Measurements from ENCODE around the gene GAL3ST3.
"Not testable (repeated sequence)": the region's sequence is repeated elsewhere in the genome, so short reads cannot be mapped to it uniquely, and the experiment has no call there.

The GAL3ST3 gene

GRCh38 chr11:66048547-66049323 is at the start of gene GAL3ST3:
Gene GAL3ST3, minus strand, starts transcription at chr11:66049161. Its CDS starts 3,746 bp downstream, at chr11:66045415.
- no peak for DNase-seq

- not testable (repeated sequence) for DNase-seq
Observed at GRCh38 chr11:66092125-66092524, 43.2 kb upstream of the GAL3ST3 start.

- no peak for DNase-seq
Observed at GRCh38 chr11:66090288-66090687, 41.3 kb upstream of the GAL3ST3 start.

- no peak for DNase-seq
Observed at GRCh38 chr11:66089067-66089466, 40.1 kb upstream of the GAL3ST3 start.

- no peak for DNase-seq
Observed at GRCh38 chr11:66087148-66087908, 38.4 kb upstream of the GAL3ST3 start.

- DNase-seq = no peak
Observed at GRCh38 chr11:66084821-66085475, 36.0 kb upstream of the GAL3ST3 start.

- DNase-seq = no peak
Observed at GRCh38 chr11:66083767-66084166, 34.8 kb upstream of the GAL3ST3 start.

- DNase-seq = no peak
Observed at GRCh38 chr11:66082946-66083698, 34.2 kb upstream of the GAL3ST3 start.

- peak; percentile 59 to 67 for DNase-seq
Observed at GRCh38 chr11:66081505-66081904, 32.5 kb upstream of the GAL3ST3 start.

GRCh38 chr11:66080055-66080817 is 31.3 kb upstream of the GAL3ST3 start:
- peak; percentile 76 to 85 for DNase-seq

GRCh38 chr11:66078949-66079348 is 30.0 kb upstream of the GAL3ST3 start:
- DNase-seq = not testable (repeated sequence)

- no peak for DNase-seq
Observed at GRCh38 chr11:66077927-66078326, 29.0 kb upstream of the GAL3ST3 start.

GRCh38 chr11:66076561-66076960 is 27.6 kb upstream of the GAL3ST3 start:
- DNase-seq = no peak

- no peak for DNase-seq
Observed at GRCh38 chr11:66075273-66075672, 26.3 kb upstream of the GAL3ST3 start.

- no peak for DNase-seq
Observed at GRCh38 chr11:66073669-66074068, 24.7 kb upstream of the GAL3ST3 start.

GRCh38 chr11:66072518-66072917 is 23.6 kb upstream of the GAL3ST3 start:
- no peak for DNase-seq

- DNase-seq = no peak
Observed at GRCh38 chr11:66072081-66072480, 23.1 kb upstream of the GAL3ST3 start.

GRCh38 chr11:66071381-66071801 is 22.4 kb upstream of the GAL3ST3 start:
- DNase-seq = no peak

GRCh38 chr11:66070604-66071380 is 21.8 kb upstream of the GAL3ST3 start:
- peak in 1 of 2 donors; percentile 31 for DNase-seq

GRCh38 chr11:66069715-66070603 is 21.0 kb upstream of the GAL3ST3 start, which contains the start of gene PACS1:
Gene PACS1, plus strand, starts transcription at chr11:66070272. Its CDS starts 215 bp downstream, at chr11:66070487.
- DNase-seq = peak; percentile 67 to 79

Data from activated CD4-positive, alpha-beta T cell treated with anti-CD3 and anti-CD28 coated beads for 4 hours (primary cell).